NCI-H2227 treated with DMSO at 0.1 percent for 48 hours (cell line): ENCODE results near the gene DGKZ.
"Not testable (repeated sequence)": the region's sequence is repeated elsewhere in the genome, so short reads cannot be mapped to it uniquely, and the experiment has no call there.

ENCODE experiments used
- DNase-seq: peaks from one replicate; lab custom pipeline; 2025; lab: John Stamatoyannopoulos, UW

DGKZ gene

GRCh38 chr11:46346886-46347636, at the start of gene DGKZ:
Gene DGKZ, plus strand, starts transcription at chr11:46347463. Its CDS starts 197 bp downstream, at chr11:46347660.
- DNase-seq: peak; percentile 84

GRCh38 chr11:46298699-46299433, 48.4 kb upstream of the DGKZ start:
- no peak for DNase-seq

GRCh38 chr11:46299451-46299961, 47.8 kb upstream of the DGKZ start:
- DNase-seq: no peak

GRCh38 chr11:46300270-46300669, 47.0 kb upstream of the DGKZ start:
- no peak for DNase-seq

GRCh38 chr11:46302866-46303265, 44.4 kb upstream of the DGKZ start:
- DNase-seq: no peak

- DNase-seq: not testable (repeated sequence)
Measured at GRCh38 chr11:46304036-46304435, 43.2 kb upstream of the DGKZ start.

GRCh38 chr11:46304605-46305179, 42.6 kb upstream of the DGKZ start:
- no peak for DNase-seq

GRCh38 chr11:46305295-46305694, 42.0 kb upstream of the DGKZ start:
- DNase-seq: peak; percentile 20

- DNase-seq: no peak
Measured at GRCh38 chr11:46306296-46306853, 40.9 kb upstream of the DGKZ start.

- no peak for DNase-seq
Measured at GRCh38 chr11:46307369-46307768, 39.9 kb upstream of the DGKZ start.

- no peak for DNase-seq
Measured at GRCh38 chr11:46307785-46308341, 39.4 kb upstream of the DGKZ start.

GRCh38 chr11:46308631-46309419, 38.4 kb upstream of the DGKZ start:
- peak; percentile 34 for DNase-seq

- DNase-seq: no peak
Measured at GRCh38 chr11:46309814-46310259, 37.4 kb upstream of the DGKZ start.

- peak; percentile 40 for DNase-seq
Measured at GRCh38 chr11:46315033-46315738, 32.1 kb upstream of the DGKZ start.

- no peak for DNase-seq
Measured at GRCh38 chr11:46315783-46316563, 31.3 kb upstream of the DGKZ start.

- no peak for DNase-seq
Measured at GRCh38 chr11:46319074-46319453, 28.2 kb upstream of the DGKZ start.

GRCh38 chr11:46321757-46322156, 25.5 kb upstream of the DGKZ start:
- DNase-seq: no peak

- DNase-seq: no peak
Measured at GRCh38 chr11:46322759-46323158, 24.5 kb upstream of the DGKZ start.

- peak; percentile 79 for DNase-seq
Measured at GRCh38 chr11:46326813-46327416, 20.3 kb upstream of the DGKZ start.
